Keratinocyte (primary cell): ENCODE results near the gene FHIT. TPM values are rescaled to one million over a fixed set of nuclear protein-coding genes. Genes with fewer than 3 reads are reported as not detected.

Experiments
- DNase-seq: peaks from one replicate; pipeline ENCODE4 v3.0.0-alpha.2; 2011; ENCODE audit warnings: low read depth, missing footprints, low spot score
- FAIRE-seq: peaks from 2 replicates; lab custom pipeline; 2011; peaks lifted over from hg19 to GRCh38; lab: Jason Lieb, UNC
- H2AFZ ChIP-seq: 2 replicates; pipeline ENCODE4 v1.6.0; 2012; ENCODE audit warnings: low read length, control low read depth, inconsistent platforms; ENCODE audit not compliant: control insufficient read depth
- H3K27ac ChIP-seq: 2 replicates; pipeline ENCODE4 v1.5.1; 2011; ENCODE audit warnings: low read length; ENCODE audit not compliant: control insufficient read depth, insufficient read depth
- H3K27me3 ChIP-seq: 3 replicates; pipeline ENCODE4 v1.6.0; 2011; ENCODE audit warnings: low read length; ENCODE audit not compliant: control insufficient read depth, insufficient read depth; ENCODE audit errors: extremely low read depth
- H3K36me3 ChIP-seq, 2 experiments: 2 replicates in 1 of 2; 3 replicates in 1 of 2; pipeline ENCODE4 v1.5.1; 2011; ENCODE audit warnings: low read length in 2 of 2, mild to moderate bottlenecking in 1 of 2; ENCODE audit not compliant: control insufficient read depth in 2 of 2, insufficient read depth in 2 of 2; ENCODE audit errors: extremely low read depth in 1 of 2
- H3K4me1 ChIP-seq: 3 replicates; pipeline ENCODE4 v1.5.1; 2011; ENCODE audit warnings: low read length; ENCODE audit not compliant: control insufficient read depth, insufficient read depth; ENCODE audit errors: extremely low read depth
- H3K4me2 ChIP-seq: 3 replicates; pipeline ENCODE4 v1.6.0; 2011; ENCODE audit warnings: low read depth, low read length; ENCODE audit not compliant: control insufficient read depth, insufficient read depth; ENCODE audit errors: extremely low read depth
- H3K4me3 ChIP-seq, 3 experiments: fragments of 200-600 bp in 1 of 3; sonication (generic) in 1 of 3; 2 replicates in 2 of 3; 3 replicates in 1 of 3; pipeline ENCODE4 v1.5.1; 2011 to 2016; ENCODE audit warnings: low read length in 3 of 3, mild to moderate bottlenecking in 3 of 3, control low read depth in 2 of 3, inconsistent platforms in 1 of 3, low read depth in 1 of 3, mixed read lengths in 1 of 3, mixed run types in 1 of 3, moderate library complexity in 1 of 3; ENCODE audit not compliant: control insufficient read depth in 2 of 3, insufficient read depth in 2 of 3; ENCODE audit errors: extremely low read depth in 1 of 3
- H3K79me2 ChIP-seq: 2 replicates; pipeline ENCODE4 v1.6.0; 2012; ENCODE audit warnings: low read length; ENCODE audit not compliant: control insufficient read depth, insufficient read depth
- H3K9ac ChIP-seq: 3 replicates; pipeline ENCODE4 v1.6.0; 2011; ENCODE audit warnings: low read length; ENCODE audit not compliant: control insufficient read depth, insufficient read depth; ENCODE audit errors: extremely low read depth
- H3K9me1 ChIP-seq: 3 replicates; pipeline ENCODE4 v1.6.0; 2011; ENCODE audit warnings: low read length; ENCODE audit not compliant: control insufficient read depth, insufficient read depth; ENCODE audit errors: extremely low read depth
- H3K9me3 ChIP-seq: 2 replicates; pipeline ENCODE4 v1.5.1; 2012; ENCODE audit warnings: low read depth, low read length; ENCODE audit not compliant: control insufficient read depth
- H4K20me1 ChIP-seq: 3 replicates; pipeline ENCODE4 v1.6.0; 2011; ENCODE audit warnings: low read length; ENCODE audit not compliant: control insufficient read depth, insufficient read depth; ENCODE audit errors: extremely low read depth
- CTCF ChIP-seq, 3 experiments: IDR thresholded peaks in 1 of 3; conservative IDR thresholded peaks in 1 of 3; optimal IDR thresholded peaks in 1 of 3; 2 replicates in 2 of 3; 3 replicates in 1 of 3; pipeline versions ENCODE3 to v1.5.1; 2011; ENCODE audit warnings: low read length in 3 of 3, mild to moderate bottlenecking in 3 of 3, moderate library complexity in 2 of 3, control low read depth in 1 of 3, inconsistent platforms in 1 of 3; ENCODE audit not compliant: insufficient read depth in 2 of 3; ENCODE audit errors: extremely low read depth in 1 of 3
- EZH2 ChIP-seq: IDR thresholded peaks from one replicate; pipeline ENCODE4 v1.6.1; 2012; ENCODE audit warnings: inconsistent platforms, mild to moderate bottlenecking, low read length, moderate library complexity
- dilution Hi-C: fragments of 300-500 bp; cut with MboI; formaldehyde crosslinking; loops from one replicate; pipeline ENCODE4 v1.7.0; 2020; ENCODE audit warnings: low sequenced_read_pairs; ENCODE audit not compliant: extremely low pct_ligation_motif_present
- polyA plus RNA-seq, 5 experiments: library from polyadenylated mRNA; depleted of rRNA in 3 of 5; stranded (reverse) in 3 of 5; stranded (forward) in 1 of 5; unstranded in 1 of 5; fragments of >200 nt; gene quantifications; 1 replicate in 1 of 5; 2 replicates in 3 of 5; 3 replicates in 1 of 5; pipeline versions ENCODE4 v1.2.1 to v1.2.3, GENCODE V29; 2011 to 2012; ENCODE audit warnings: missing spikeins in 2 of 5, low read depth in 1 of 5, low replicate concordance in 1 of 5

The FHIT gene
- polyA plus RNA-seq, 1 donor (not counting 4 experiments of a cell fraction or from before 2014, with no cell fraction given): 2.2 TPM

- no peak for TF ChIP-seq EZH2
- TF ChIP-seq CTCF (optimal IDR thresholded peaks at IDR 0.05 in 1 of 3, IDR thresholded peaks at IDR 0.05 in 1 of 3, conservative IDR thresholded peaks at IDR 0.05 in 1 of 3; ENCODE audit: extremely low read depth in 1 of 3, insufficient read depth in 2 of 3, low read length in 3 of 3): no peak
- DNase-seq (no peak), FAIRE-seq (no peak)
- H3K36me3 ChIP-seq: no peaks in the 10 kb centered on the region
- no peaks in the 10 kb centered on the region for H4K20me1 ChIP-seq
- no peaks in the 10 kb centered on the region for H3K9me3 ChIP-seq
- H3K79me2 ChIP-seq: no peaks in the 10 kb centered on the region
- no peak overlapping the region for H2AFZ ChIP-seq
- dilution Hi-C loops: no loop called here
- H3K4me1 ChIP-seq: no peaks in the 10 kb centered on the region
- no peaks in the 10 kb centered on the region for H3K9me1 ChIP-seq
- no peak overlapping the region for H3K4me3 ChIP-seq
- H3K27ac ChIP-seq: no peak overlapping the region
- H3K27me3 ChIP-seq: no peaks in the 10 kb centered on the region
- no peak overlapping the region for H3K9ac ChIP-seq
- no peak overlapping the region for H3K4me2 ChIP-seq
Observed at GRCh38 chr3:60076331-60076730, 1174.9 kb downstream of the FHIT start.

GRCh38 chr3:60073942-60074341, 1177.3 kb downstream of the FHIT start:
- no peak overlapping the region for H3K4me2 ChIP-seq
- no peaks in the 10 kb centered on the region for H3K4me1 ChIP-seq
- H4K20me1 ChIP-seq: no peaks in the 10 kb centered on the region
- no peak overlapping the region for H3K9ac ChIP-seq
- H3K36me3 ChIP-seq: no peaks in the 10 kb centered on the region
- DNase-seq (no peak), FAIRE-seq (no peak)
- H3K27me3 ChIP-seq: no peaks in the 10 kb centered on the region
- no peak overlapping the region for H3K27ac ChIP-seq
- H3K9me1 ChIP-seq: no peaks in the 10 kb centered on the region
- H3K9me3 ChIP-seq: no peaks in the 10 kb centered on the region
- dilution Hi-C loops: no loop called here
- no peak overlapping the region for H2AFZ ChIP-seq
- no peak overlapping the region for H3K4me3 ChIP-seq
- H3K79me2 ChIP-seq: no peaks in the 10 kb centered on the region
- TF ChIP-seq CTCF (optimal IDR thresholded peaks at IDR 0.05 in 1 of 3, IDR thresholded peaks at IDR 0.05 in 1 of 3, conservative IDR thresholded peaks at IDR 0.05 in 1 of 3; ENCODE audit: extremely low read depth in 1 of 3, insufficient read depth in 2 of 3, low read length in 3 of 3) (no peak), EZH2 (no peak)
